Heart left ventricle (tissue), 13 donors: ENCODE measurements around the gene TBCD.

ENCODE experiments used
- CTCF ChIP-seq, 12 donors: fragments of 200-600 bp; sonication (generic) in 4 of 12; IDR thresholded peaks; one replicate each; pipeline versions ENCODE4 v1.5.0 to v1.8.0; 2018 to 2022; ENCODE audit warnings: antibody characterized with exemption in 12 of 12, mild to moderate bottlenecking in 5 of 12
- POLR2A ChIP-seq, 2 donors: fragments of 450-650 bp; IDR thresholded peaks; one replicate each; pipeline ENCODE4 v1.6.1; 2017; ENCODE audit warnings: antibody characterized with exemption in 2 of 2, mild to moderate bottlenecking in 2 of 2, moderate library complexity in 2 of 2
- donor health status: ischemic (EF 13 %, LVEDD 7.1; RV severe dilation, severe dysfunction).
- donor health status: DM: no; HTN: yes; CAD: no.
- donor health status: DM: no; HTN: no; CAD: no.
- donor health status: ischemic (EF 25% LVEDD 6.9; RV normal size, moderate dysfunction).
- donor health status: ischemic (EF 25% LVEDD 5.7; RV mildly dilated, moderate dysfunction).
- donor health status: ischemic (EF 35%, LVEDD 5.7; RV mildly dilated, moderate dysfunction).
- donor health status: nonischemic (EF 11% LVEDD 7.7; RV severe dilation, severe dysfunction).
- donor health status: DM: yes; HTN: yes; CAD: no.
- donor health status: PGD.
- donor health status: ischemic (EF 29% LVEDD 5.4; RV normal size, mild dysfunction).
- donor health status: nonischemic (EF 23%, LVEDD 6.1; RV moderate dilation, normal function).

- TF ChIP-seq CTCF (IDR thresholded peaks at IDR 0.05) (no peak), POLR2A (IDR thresholded peaks at IDR 0.05) (no peak)
These were observed 49.6 kb downstream of the TBCD start for GRCh38 chr17:82801377-82801970.
